ENCODE measurements around the gene EMD. TPM values are rescaled to one million over a fixed set of nuclear protein-coding genes. Genes with fewer than 3 reads are reported as not detected.

The EMD gene
- total and polyA plus RNA-seq, 2 of the 13 experiments (the other 11 are each of a cell fraction or from before 2014, with no cell fraction given) = 14.5 to 14.9 TPM

DNA sequence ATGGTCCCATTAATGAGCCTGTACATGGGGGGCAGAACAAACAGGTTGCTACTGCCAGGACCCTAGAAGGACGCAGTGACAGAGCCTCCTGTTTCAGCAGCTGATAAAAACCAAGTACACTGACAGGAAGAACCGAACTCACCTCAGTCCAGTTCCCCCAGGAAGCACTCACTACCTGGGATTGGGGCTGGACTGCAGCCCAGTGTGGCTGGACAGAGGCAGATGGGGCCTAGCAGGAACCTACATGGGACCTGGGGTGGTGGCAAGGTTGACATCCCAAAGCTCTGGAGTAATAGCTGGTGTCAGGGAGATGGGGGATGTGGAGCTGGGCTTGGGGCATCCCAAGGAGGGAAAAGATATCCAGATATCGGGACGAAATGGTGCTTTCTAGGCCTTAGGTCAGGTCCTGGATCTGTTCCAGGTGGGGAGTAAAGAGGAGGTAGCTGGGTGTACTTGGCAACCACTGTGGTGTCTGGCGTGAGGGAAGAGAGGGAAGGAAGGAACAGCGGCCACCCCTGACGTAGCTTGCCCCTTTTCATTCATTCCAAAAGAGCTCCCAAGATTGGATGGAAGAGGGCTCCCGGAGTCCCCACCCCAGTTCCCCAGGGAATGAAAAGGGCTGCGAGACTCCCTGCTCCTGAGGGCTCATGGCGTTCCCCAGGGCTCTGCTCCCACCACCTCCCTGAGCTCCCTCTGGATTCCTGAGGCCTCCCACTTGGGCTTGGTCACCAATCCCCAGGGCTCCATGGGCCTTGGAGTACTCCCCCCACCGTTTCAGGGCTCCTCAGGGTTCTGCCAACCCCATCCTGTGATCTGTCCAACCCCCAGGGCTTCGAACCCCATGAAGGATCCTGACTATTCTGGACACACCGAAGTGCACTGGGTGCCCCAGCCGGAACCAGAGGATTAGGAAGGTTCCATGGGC lies 4.5 kb downstream of the EMD start:
- ATAC-seq = no peak
- H3K79me2 ChIP-seq (ENCODE audit: insufficient read depth, low read length) = peaks cover 8% of the 10 kb centered on the region
- H4K20me1 ChIP-seq (ENCODE audit: insufficient read depth, low read length) = no peaks in the 10 kb centered on the region
- no TSS peak for BruUV-seq (replicated peaks)
- no peak overlapping the region for H3K4me3 ChIP-seq (replicated peaks in 1 of 3; ENCODE audit: insufficient read depth in 1 of 3, low read depth in 2 of 3, low read length in 3 of 3)
- H3K36me3 ChIP-seq (replicated peaks in 1 of 2; ENCODE audit: control insufficient read depth in 1 of 2, insufficient read depth in 2 of 2, low read length in 2 of 2) = no peaks in the 10 kb centered on the region
- H3K4me2 ChIP-seq (ENCODE audit: low read depth, low read length) = no peak overlapping the region
- FAIRE-seq = no peak
- no peak overlapping the region for H3K9ac ChIP-seq (ENCODE audit: insufficient read depth, low read depth, low read length)
- intact Hi-C loops (cut with micrococcal nuclease; ENCODE audit: unreplicated experiment) (no loop called here), in situ Hi-C loops (cut with HindIII; ENCODE audit: extremely low pct_ligation_motif_present, low pct_unique_long_range_greater_than_20kb) (no loop called here)
- TF ChIP-seq FOXP1 (IDR thresholded peaks at IDR 0.05) (no peak), FOXP1 (CRISPR knock-in tag; IDR thresholded peaks at IDR 0.05) (no peak), SNAPC2 (CRISPR knock-in tag; IDR thresholded peaks at IDR 0.05) (no peak), PAX8 (CRISPR knock-in tag; IDR thresholded peaks at IDR 0.05; ENCODE audit: borderline replicate concordance) (no peak), PPARG (CRISPR knock-in tag; conservative IDR thresholded peaks at IDR 0.05) (no peak), ZNF256 (CRISPR knock-in tag; conservative IDR thresholded peaks at IDR 0.05) (no peak), MATR3 (CRISPR knock-in tag; IDR thresholded peaks at IDR 0.05) (no peak)
- TF ChIP-seq, protein P1, sequence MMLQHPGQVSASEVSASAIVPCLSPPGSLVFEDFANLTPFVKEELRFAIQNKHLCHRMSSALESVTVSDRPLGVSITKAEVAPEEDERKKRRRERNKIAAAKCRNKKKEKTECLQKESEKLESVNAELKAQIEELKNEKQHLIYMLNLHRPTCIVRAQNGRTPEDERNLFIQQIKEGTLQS (CRISPR knock-in tag; IDR thresholded peaks at IDR 0.05) = no peak
- no peak overlapping the region for H2AFZ ChIP-seq (ENCODE audit: low read length)
- ChIA-PET POLR2A (interaction anchor here (0.7 to 1.7 kb wide), 3 partner anchors 10 to 14 kb away, joined by 4 to 6 read pairs (median 5); partner anchors contain the start of gene RPL10), CTCF (ENCODE audit: low intra/inter-chr PET ratio, low total read pairs) (interaction anchor here (1.2 to 1.5 kb wide), 3 partner anchors 151 to 153 kb away, joined by 3 to 5 read pairs (median 4); no protein-coding TSS in a partner anchor)
- peaks cover 19% of the 10 kb centered on the region for H3K4me1 ChIP-seq (ENCODE audit: insufficient read depth, low read length)
- whole genome bisulfite sequencing (ENCODE audit: low lambda C conversion rate) = 91% methylated on average over 6 of the region's 14 CpGs
- DNase-seq (ENCODE audit: low spot score) = no peak
- no peaks in the 10 kb centered on the region for H3K9me3 ChIP-seq (ENCODE audit: low read length)
- no peak overlapping the region for H3K27ac ChIP-seq (ENCODE audit: extremely low read length, insufficient read depth, low read length)
- no peaks in the 10 kb centered on the region for H3K27me3 ChIP-seq (ENCODE audit: control insufficient read depth in 1 of 2, insufficient read depth in 2 of 2, low read length in 2 of 2)
